ENCODE measurements around the gene RAB11FIP3.

GRCh38 chr16:425082-425718 lies at the start of gene RAB11FIP3:
- TF ChIP-seq CTCF (IDR thresholded peaks at IDR 0.05 in 8 of 11, conservative IDR thresholded peaks at IDR 0.05 in 3 of 11) (peak in 6 of 11 experiments; percentile 9 to 35 (median 24)), POLR2AphosphoS5 (IDR thresholded peaks at IDR 0.05) (peak; percentile 86 to 89 (median 89))

Measured in spleen (tissue), 7 donors.